ENCODE measurements around the gene GPD1. TPM values are rescaled to one million over a fixed set of nuclear protein-coding genes. Genes with fewer than 3 reads are reported as not detected.

The GPD1 gene
- total RNA-seq, 2 experiments from 2014 or later: 0.16 to 0.20 TPM

- Mint-ChIP-seq H3K36me3 (ENCODE audit: low read depth) (peaks cover 21% of the 10 kb centered on the region), H3K4me1 (ENCODE audit: low read depth) (peaks cover 33% of the 10 kb centered on the region), H3K4me3 (no peak overlapping the region), H3K9me3 (no peaks in the 10 kb centered on the region), H3K27me3 (no peaks in the 10 kb centered on the region), H3K27ac (no peak overlapping the region)
- ATAC-seq (no peak), DNase-seq (no peak)
- intact Hi-C loops (cut with micrococcal nuclease): loop anchor here (5.0 kb wide), 1 partner anchor 88 kb away; no protein-coding TSS in a partner anchor
- ChIA-PET POLR2A (interaction anchor here (0.7 to 0.8 kb wide), 2 partner anchors 9 to 21 kb away, joined by 3 read pairs; no protein-coding TSS in a partner anchor), CTCF (interaction anchor here (0.6 to 6.8 kb wide), 19 partner anchors 11 to 271 kb away, joined by 3 to 58 read pairs (median 4); partner anchors contain the start of genes CERS5, COX14, GPD1 and LIMA1)
- no peak for TF ChIP-seq CTCF (IDR thresholded peaks at IDR 0.05)
Measured at GRCh38 chr12:50089730-50090129, 14.1 kb upstream of the GPD1 start.

- POLR2A ChIA-PET: no interaction called here
- no peaks in the 10 kb centered on the region for H3K27me3 Mint-ChIP-seq
- intact Hi-C loops (cut with micrococcal nuclease): no loop called here
- no peaks in the 10 kb centered on the region for H3K9me3 Mint-ChIP-seq
- DNase-seq (no peak), ATAC-seq (no peak)
- no peak overlapping the region for H3K4me3 Mint-ChIP-seq
- CTCF ChIA-PET: interaction anchor here (0.6 to 6.8 kb wide), 14 partner anchors 11 to 270 kb away, joined by 3 to 58 read pairs (median 4); partner anchors contain the start of genes CERS5, COX14 and GPD1
- H3K27ac Mint-ChIP-seq: no peak overlapping the region
- peaks cover 24% of the 10 kb centered on the region for H3K36me3 Mint-ChIP-seq (ENCODE audit: low read depth)
- peaks cover 33% of the 10 kb centered on the region for H3K4me1 Mint-ChIP-seq (ENCODE audit: low read depth)
- no peak for TF ChIP-seq CTCF (IDR thresholded peaks at IDR 0.05)
Measured at GRCh38 chr12:50090391-50090790, 13.4 kb upstream of the GPD1 start.

- H3K4me3 Mint-ChIP-seq: no peak overlapping the region
- H3K27me3 Mint-ChIP-seq: no peaks in the 10 kb centered on the region
- H3K36me3 Mint-ChIP-seq (ENCODE audit: low read depth): peaks cover 50% of the 10 kb centered on the region
- ATAC-seq (no peak), DNase-seq (no peak)
- no peaks in the 10 kb centered on the region for H3K4me1 Mint-ChIP-seq (ENCODE audit: low read depth)
- ChIA-PET POLR2A (interaction anchor here (1.3 kb wide), 1 partner anchor 12 kb away, joined by 4 read pairs; no protein-coding TSS in a partner anchor), CTCF (interaction anchor here (6.6 to 6.7 kb wide), 2 partner anchors 9 to 13 kb away, joined by 32 to 54 read pairs; partner anchors contain the start of gene COX14)
- no peak for TF ChIP-seq CTCF (IDR thresholded peaks at IDR 0.05)
- intact Hi-C loops (cut with micrococcal nuclease): no loop called here
- no peaks in the 10 kb centered on the region for H3K9me3 Mint-ChIP-seq
- no peak overlapping the region for H3K27ac Mint-ChIP-seq
Measured at GRCh38 chr12:50097952-50098351, 5.9 kb upstream of the GPD1 start.

- ATAC-seq: no peak
- Mint-ChIP-seq H3K4me3 (no peak overlapping the region), H3K36me3 (ENCODE audit: low read depth) (peaks cover 47% of the 10 kb centered on the region), H3K9me3 (no peaks in the 10 kb centered on the region), H3K27ac (no peak overlapping the region), H3K4me1 (ENCODE audit: low read depth) (no peaks in the 10 kb centered on the region), H3K27me3 (no peaks in the 10 kb centered on the region)
- TF ChIP-seq CTCF (IDR thresholded peaks at IDR 0.05): no peak
- intact Hi-C loops (cut with micrococcal nuclease): no loop called here
- ChIA-PET POLR2A (no interaction called here), CTCF (interaction anchor here (1.2 to 6.7 kb wide), 3 partner anchors 11 to 29 kb away, joined by 3 to 54 read pairs (median 32); partner anchors contain the start of gene COX14)
- DNase-seq: no peak
Measured at GRCh38 chr12:50099302-50100008, 4.4 kb upstream of the GPD1 start.

- ATAC-seq (no peak), DNase-seq (no peak)
- no peak overlapping the region for H3K27ac Mint-ChIP-seq
- no peaks in the 10 kb centered on the region for H3K9me3 Mint-ChIP-seq
- intact Hi-C loops (cut with micrococcal nuclease): no loop called here
- ChIA-PET POLR2A (no interaction called here), CTCF (interaction anchor here (6.6 to 6.7 kb wide), 2 partner anchors 11 to 12 kb away, joined by 32 to 54 read pairs; partner anchors contain the start of gene COX14)
- TF ChIP-seq CTCF (IDR thresholded peaks at IDR 0.05): no peak
- no peaks in the 10 kb centered on the region for H3K4me1 Mint-ChIP-seq (ENCODE audit: low read depth)
- peaks cover 41% of the 10 kb centered on the region for H3K36me3 Mint-ChIP-seq (ENCODE audit: low read depth)
- H3K4me3 Mint-ChIP-seq: no peak overlapping the region
- H3K27me3 Mint-ChIP-seq: no peaks in the 10 kb centered on the region
Measured at GRCh38 chr12:50100561-50100960, 3.2 kb upstream of the GPD1 start.

Measured in activated CD8-positive, alpha-beta T cell treated with anti-CD3 and anti-CD28 coated beads for 36 hours (primary cell).